Adipose tissue (tissue), 3 donors: ENCODE measurements around the gene CSRP2. TPM values are rescaled to one million over a fixed set of nuclear protein-coding genes. Genes with fewer than 3 reads are reported as not detected.

Experiments used
- H3K27ac ChIP-seq: one replicate; pipeline ENCODE4 v1.5.1; 2013; ENCODE audit warnings: low read depth, low read length
- WGBS, 3 donors: extraction: QIAGEN DNeasy Blood & Tissue Kit; methylation state at CpG; one replicate each; pipeline ENCODE4 v1.1.7; 2013; 5-methylcytosine and 5-hydroxymethylcytosine counted together
- polyA plus RNA-seq, 3 donors: library from polyadenylated mRNA; stranded (reverse); fragments of 200-250 nt; gene quantifications; one replicate each; pipeline ENCODE4 v1.2.3, GENCODE V29; 2013
- donor health status: healthy with polysubstance abuse.
- donor health status: Bipolar disorder and iron deficiency.
- donor health status: healthy.

CSRP2 gene
- polyA plus RNA-seq, result 10 to 100 TPM; 10.8 to 52.7 (median 38.5) TPM

GRCh38 chr12:76878899-76879709, at the start of gene CSRP2:
TSS of gene CSRP2 (minus strand) at chr12:76879019. CDS start at chr12:76866260, 12,759 bp downstream.
- H3K27ac ChIP-seq, result peak within 1 kb of the TSS; percentile 40
- WGBS, 3 donors, result 1 to 3% (median 1%) methylated on average over 58 to 71 of the region's 71 CpGs

- 62 to 82% (median 67%) methylated on average over 2 of the region's 2 CpGs for WGBS, 3 donors
Observed at GRCh38 chr12:76927170-76927784, 48.5 kb upstream of the CSRP2 start.

GRCh38 chr12:76925135-76925534, 46.3 kb upstream of the CSRP2 start:
- WGBS, 3 donors, result 73 to 82% (median 77%) methylated on average over 1 of the region's 1 CpG
- no peak overlapping the region for H3K27ac ChIP-seq

More at GRCh38 chr12:76927170-76927784, 48.5 kb upstream of the CSRP2 start:
- no peak overlapping the region for H3K27ac ChIP-seq

GRCh38 chr12:76922866-76923265, 44.0 kb upstream of the CSRP2 start:
- no peak overlapping the region for H3K27ac ChIP-seq
- WGBS, 3 donors, result 71 to 74% (median 71%) methylated on average over 2 of the region's 2 CpGs

GRCh38 chr12:76921891-76922664, 43.3 kb upstream of the CSRP2 start:
- no peak overlapping the region for H3K27ac ChIP-seq
- 65 to 85% (median 74%) methylated on average over 6 of the region's 6 CpGs for WGBS, 3 donors

- no peak overlapping the region for H3K27ac ChIP-seq
- 57 to 80% (median 78%) methylated on average over 2 of the region's 2 CpGs for WGBS, 3 donors
Observed at GRCh38 chr12:76921100-76921471, 42.3 kb upstream of the CSRP2 start.

GRCh38 chr12:76920172-76921099, 41.6 kb upstream of the CSRP2 start:
- peak overlapping the region; percentile 8 for H3K27ac ChIP-seq
- 60 to 72% (median 65%) methylated on average over 9 of the region's 9 CpGs for WGBS, 3 donors

GRCh38 chr12:76919383-76920171, 40.8 kb upstream of the CSRP2 start:
- peak overlapping the region; percentile 8 for H3K27ac ChIP-seq
- 72 to 80% (median 73%) methylated on average over 9 of the region's 9 CpGs for WGBS, 3 donors

- H3K27ac ChIP-seq, result no peak overlapping the region
Observed at GRCh38 chr12:76916170-76916540, 37.3 kb upstream of the CSRP2 start.

- 36 to 57% (median 52%) methylated on average over 6 of the region's 6 CpGs for WGBS, 3 donors
- no peak overlapping the region for H3K27ac ChIP-seq
Observed at GRCh38 chr12:76915361-76916169, 36.7 kb upstream of the CSRP2 start.

GRCh38 chr12:76914102-76914859, 35.5 kb upstream of the CSRP2 start:
- no peak overlapping the region for H3K27ac ChIP-seq
- 87 to 97% (median 92%) methylated on average over 2 of the region's 2 CpGs for WGBS, 3 donors

- 84 to 92% (median 91%) methylated on average over 4 of the region's 4 CpGs for WGBS, 3 donors
- no peak overlapping the region for H3K27ac ChIP-seq
Observed at GRCh38 chr12:76909290-76909689, 30.5 kb upstream of the CSRP2 start.

GRCh38 chr12:76908303-76909017, 29.6 kb upstream of the CSRP2 start:
- WGBS, 3 donors, result 68 to 77% (median 68%) methylated on average over 6 of the region's 6 CpGs

GRCh38 chr12:76901628-76902380, 23.0 kb upstream of the CSRP2 start:
- H3K27ac ChIP-seq, result no peak overlapping the region
- 35 to 64% (median 45%) methylated on average over 4 of the region's 4 CpGs for WGBS, 3 donors

More at GRCh38 chr12:76908303-76909017, 29.6 kb upstream of the CSRP2 start:
- H3K27ac ChIP-seq, result no peak overlapping the region

GRCh38 chr12:76899522-76899921, 20.7 kb upstream of the CSRP2 start:
- 87 to 94% (median 94%) methylated on average over 2 of the region's 2 CpGs for WGBS, 3 donors
- no peak overlapping the region for H3K27ac ChIP-seq
